Activated CD4-positive, alpha-beta T cell treated with anti-CD3 and anti-CD28 coated beads, Interleukin-2, amount 50 U/mL, for 24 hours (primary cell): ENCODE measurements around the gene CCNE1.
"Not testable (repeated sequence)": the region's sequence is repeated elsewhere in the genome, so short reads cannot be mapped to it uniquely, and the experiment has no call there.

ENCODE experiments used
- DNase-seq, 2 donors: peaks; one replicate each; pipeline ENCODE4 v3.0.0-alpha.2; 2020; ENCODE audit warnings: low read depth in 1 of 2, low spot score in 1 of 2

Gene CCNE1

DNA sequence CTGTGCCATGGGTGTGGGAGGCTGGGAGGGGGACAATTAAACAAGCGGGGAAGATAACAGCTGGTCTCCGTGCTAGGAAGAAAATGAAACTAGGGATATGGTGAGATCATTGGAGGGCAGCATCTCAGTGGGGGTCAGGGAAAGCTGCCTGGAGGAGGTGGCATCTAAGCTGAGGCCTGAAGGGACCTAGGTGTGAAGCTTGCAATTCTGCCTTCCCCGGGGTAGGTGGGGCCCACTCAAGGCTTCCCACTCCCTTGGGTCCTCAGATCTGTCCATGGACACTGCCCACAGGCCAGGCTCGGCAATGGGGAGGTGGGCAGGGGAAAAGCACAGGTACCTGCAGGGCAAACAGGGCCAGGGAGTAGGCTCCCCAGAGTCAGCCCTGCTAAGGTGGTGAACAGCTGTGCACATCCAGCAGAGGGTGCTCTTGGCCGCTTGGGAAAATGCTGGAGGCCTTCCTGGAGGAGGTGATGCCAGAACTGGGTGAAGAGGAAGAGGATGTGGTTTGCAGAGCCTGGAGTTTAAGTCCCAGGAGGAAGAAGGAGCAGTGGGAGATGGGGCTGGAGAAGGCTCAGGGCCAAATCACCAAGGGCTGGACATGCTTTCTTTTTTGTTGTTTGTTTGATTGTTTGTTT lies 25.7 kb upstream of the CCNE1 start:
- no peak for DNase-seq

DNA sequence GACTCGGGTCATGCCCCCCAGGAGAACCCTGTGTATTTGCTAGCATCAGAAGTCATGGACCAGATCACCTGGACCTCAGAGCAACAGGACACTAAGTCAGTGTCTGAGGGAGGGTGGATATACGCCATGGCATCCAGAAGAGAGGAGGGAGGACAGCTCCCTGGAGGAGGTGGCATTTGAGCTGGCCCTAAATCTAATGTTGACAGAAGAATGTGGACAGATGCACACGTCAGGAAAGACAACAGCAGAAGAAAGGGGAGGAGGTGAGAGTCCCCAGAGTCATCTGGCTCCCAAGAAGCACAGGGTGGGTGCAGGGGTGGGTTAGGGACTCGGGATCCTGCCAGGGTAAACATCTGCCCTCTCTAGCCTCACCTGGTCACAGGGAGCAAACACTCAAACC lies 24.5 kb upstream of the CCNE1 start:
- DNase-seq = no peak

DNA sequence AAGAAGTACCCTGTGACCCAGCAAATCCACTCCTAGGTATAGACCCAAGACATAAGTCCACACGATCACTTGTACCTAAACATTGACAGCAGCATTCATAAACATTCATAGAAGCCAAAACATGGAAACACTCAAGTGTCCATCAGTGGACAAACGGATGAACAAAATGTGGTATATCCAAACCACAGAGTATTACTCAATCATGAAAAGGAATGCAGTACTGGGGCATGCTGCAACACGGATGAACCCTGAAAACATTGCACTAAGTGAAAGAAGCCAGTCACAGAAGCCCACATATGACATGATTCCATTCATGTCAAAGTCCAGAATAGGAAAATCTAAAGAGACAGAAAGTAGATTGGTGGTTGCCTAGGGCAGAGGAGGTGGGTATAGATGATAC lies 22.8 kb upstream of the CCNE1 start:
- DNase-seq = no peak

DNA sequence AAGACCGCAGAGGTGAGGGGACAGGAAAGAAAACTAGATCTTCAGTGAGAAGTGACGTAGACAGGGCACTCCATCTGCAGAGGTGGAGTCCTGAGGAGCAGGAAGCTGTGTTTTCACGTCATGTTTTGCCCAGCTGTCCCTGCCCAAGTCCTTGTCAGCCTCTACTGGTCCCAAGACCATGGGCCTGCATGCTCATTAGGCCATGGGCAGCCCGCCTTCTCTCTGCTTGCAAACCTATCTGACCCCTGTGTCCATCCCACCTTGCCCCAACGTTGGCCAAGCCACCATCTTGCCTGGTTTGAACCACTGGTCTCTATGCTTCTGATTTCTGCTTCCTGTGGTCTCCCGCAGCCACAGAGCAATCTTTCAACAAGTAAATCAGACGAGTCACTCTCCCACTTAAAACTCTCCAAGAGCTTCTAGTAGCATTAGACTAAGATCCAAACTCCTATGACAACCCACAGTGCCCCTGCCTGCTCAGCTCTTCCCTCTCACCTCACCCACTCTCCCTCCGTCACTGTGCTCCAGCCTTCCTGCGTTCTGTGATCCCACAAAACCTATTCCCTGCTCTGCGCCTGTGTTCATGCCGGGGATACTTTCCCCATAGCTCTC lies 18.6 kb upstream of the CCNE1 start:
- no peak for DNase-seq

DNA sequence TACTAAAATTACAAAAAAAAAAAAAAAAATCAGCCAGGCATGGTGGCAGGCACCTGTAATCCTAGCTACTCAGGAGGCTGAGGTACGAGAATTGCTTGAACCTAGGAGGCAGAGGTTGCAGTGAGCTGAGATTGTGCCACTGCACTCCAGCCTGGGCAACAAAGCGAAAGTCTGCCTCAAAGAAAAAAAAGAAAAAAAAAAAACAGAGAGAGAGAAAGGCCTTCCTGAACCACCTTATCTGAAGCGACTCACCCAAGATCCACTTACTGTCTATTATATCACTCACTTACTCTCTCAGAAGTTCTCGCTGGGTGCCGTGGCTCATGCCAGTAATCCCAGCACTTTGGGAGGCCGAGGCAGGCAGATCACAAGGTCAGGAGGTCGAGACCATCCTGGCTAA lies 17.3 kb upstream of the CCNE1 start:
- DNase-seq = not testable (repeated sequence)

DNA sequence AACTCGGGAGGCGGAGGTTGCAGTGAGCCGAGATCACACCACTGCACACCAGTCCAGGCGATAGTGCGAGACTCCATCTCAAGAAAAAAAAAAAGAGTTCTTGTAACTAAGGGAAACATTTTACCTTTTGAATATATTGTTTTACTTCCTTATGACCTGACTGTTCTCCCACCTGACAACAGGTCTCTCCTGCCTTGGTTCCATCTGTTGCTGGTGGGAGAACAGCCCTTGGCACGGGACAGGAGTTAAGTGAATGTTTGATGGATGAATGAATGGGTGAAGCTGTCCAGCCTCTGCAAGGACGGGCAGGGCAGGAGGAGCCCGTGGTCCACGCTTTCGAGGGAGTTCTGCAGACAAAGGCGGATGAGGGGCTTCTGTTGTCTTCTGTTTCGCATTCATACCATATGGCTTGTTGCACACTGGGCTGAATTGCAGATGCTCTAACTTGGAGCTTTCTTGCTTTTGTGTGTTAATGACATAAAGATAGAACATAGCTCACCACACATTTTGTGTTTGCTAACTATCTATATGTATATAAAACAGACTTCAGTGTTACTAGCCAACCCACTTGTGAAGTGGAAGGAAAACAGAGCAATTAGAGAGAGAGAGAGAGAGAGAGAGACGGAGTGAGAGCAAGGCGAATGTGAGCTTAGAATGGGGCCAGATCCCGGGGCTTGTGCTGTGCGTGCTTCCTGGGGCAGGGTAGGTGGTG lies 16.2 kb upstream of the CCNE1 start:
- DNase-seq = no peak

DNA sequence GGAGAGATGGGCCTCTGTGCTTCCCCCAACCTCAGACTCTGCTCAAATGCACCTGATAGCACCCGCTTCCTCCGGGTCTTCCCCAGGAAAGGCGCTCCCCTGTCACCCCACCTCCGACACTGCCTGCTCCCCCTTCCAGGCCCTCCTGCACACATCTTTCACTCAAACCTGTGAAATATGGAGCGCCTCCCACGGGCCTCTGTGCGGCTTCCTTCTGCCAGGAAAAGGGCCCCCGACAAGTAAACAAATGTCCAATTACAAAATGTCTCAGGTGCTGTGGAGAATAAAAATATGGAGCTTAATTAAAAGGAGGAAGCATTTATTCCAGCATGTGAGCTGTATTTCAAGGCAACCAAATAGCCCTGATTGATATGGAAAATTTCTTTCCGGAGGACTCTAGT lies 15.6 kb upstream of the CCNE1 start:
- DNase-seq = no peak

DNA sequence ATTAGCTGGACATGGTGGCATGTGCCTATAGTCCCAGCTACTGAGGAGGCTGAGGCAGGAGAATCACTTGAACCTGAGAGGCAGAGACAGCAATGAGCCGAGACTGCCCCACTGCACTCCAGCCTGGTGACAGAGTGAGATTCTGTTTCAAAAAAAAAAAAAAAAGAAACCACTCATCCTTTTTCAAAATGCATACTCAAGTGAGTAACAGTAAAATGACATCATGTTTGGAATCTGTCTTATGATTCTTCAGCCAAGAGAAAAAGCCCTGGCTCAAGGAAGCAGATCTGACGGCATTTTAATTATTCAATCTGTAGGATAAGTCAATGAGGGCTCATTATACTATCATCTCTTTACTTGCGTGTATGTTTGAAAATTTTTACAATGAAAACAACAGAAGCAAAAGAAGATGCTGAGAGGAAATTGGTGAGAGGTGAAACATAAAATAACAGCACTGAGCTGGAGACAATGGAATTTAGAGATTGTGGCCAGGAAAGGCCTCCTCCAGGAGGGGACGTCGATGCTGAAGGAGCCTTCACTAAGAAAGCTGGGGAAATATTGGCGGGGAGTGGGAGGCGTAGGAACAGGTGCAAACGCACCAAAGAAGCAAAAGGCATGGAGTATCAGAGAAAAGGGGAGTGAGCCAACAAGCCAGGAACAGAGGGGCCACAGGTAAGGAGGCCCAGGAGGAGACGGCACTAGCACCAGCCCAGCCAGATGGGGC lies 12.9 kb upstream of the CCNE1 start:
- DNase-seq = no peak

DNA sequence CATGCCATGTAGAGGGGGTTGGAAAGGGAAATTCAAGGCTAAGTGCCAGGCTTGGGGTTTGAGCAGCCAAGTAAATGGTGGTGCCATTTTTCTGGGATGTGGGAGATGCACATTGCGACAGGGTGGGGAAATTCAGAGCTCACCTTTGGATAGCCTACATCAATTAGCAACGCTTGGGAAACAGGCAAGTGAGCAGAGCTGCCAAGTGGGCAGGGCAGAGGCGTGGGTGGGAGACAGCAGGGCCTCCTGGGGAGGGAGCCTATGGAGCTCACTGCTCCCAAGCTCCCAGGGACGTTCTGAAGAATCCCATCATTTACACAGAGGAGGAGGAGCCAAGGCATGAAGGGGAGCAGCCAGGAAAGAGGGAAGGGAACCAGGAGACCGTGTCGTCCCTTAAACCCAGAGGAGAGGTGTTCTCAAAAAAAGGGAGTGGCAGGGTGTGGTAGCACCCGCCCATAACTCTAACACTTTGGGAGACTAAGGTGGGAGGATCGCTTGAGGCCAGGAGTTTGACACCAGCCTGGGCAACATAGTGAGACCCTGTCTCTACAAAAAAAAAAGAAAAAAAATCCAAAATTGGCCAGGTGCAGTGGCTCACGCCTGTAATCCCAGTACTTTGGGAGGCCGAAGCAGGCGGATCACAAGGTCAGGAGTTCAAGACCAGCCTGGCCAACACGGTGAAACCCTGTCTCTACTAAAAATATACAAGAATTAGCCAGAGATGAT lies 11.5 kb upstream of the CCNE1 start:
- DNase-seq = no peak

DNA sequence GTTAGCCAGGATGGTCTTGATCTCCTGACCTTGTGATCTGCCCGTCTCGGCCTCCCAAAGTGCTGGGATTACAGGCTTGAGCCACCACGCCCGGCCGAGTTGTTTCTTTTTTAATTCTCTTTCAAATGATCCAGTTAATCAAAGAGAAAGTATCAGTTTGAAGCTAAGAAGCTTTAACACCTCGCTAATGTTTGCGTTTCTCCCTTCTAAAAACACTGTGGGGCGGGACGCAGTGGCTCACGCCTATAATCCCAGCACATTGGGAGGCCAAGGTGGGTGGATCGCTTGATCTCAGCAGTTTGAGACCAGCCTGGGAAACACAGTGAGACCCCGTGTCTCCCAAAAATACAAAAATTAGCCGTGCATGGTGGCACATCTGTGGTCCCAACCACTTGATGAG lies 7.8 kb upstream of the CCNE1 start:
- not testable (repeated sequence) for DNase-seq

DNA sequence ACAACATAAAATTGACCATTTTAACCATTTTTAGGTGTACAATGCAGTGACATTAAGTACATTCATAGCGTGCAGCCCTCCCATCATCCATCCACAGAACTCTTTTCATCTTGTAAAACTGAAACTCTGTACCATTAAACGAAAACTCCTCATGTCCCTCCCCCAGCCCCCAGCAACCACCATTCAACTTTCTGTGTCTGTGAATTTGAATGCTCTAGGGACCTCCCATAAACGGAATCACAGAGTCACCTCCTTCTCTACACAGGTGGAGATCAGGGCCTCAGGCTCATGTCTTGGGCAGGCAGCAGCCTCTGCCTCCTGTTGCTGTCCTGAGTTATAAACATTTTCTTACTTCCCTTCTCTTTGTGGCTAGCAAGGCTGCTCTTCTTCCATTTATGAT lies 7.3 kb upstream of the CCNE1 start:
- no peak for DNase-seq

DNA sequence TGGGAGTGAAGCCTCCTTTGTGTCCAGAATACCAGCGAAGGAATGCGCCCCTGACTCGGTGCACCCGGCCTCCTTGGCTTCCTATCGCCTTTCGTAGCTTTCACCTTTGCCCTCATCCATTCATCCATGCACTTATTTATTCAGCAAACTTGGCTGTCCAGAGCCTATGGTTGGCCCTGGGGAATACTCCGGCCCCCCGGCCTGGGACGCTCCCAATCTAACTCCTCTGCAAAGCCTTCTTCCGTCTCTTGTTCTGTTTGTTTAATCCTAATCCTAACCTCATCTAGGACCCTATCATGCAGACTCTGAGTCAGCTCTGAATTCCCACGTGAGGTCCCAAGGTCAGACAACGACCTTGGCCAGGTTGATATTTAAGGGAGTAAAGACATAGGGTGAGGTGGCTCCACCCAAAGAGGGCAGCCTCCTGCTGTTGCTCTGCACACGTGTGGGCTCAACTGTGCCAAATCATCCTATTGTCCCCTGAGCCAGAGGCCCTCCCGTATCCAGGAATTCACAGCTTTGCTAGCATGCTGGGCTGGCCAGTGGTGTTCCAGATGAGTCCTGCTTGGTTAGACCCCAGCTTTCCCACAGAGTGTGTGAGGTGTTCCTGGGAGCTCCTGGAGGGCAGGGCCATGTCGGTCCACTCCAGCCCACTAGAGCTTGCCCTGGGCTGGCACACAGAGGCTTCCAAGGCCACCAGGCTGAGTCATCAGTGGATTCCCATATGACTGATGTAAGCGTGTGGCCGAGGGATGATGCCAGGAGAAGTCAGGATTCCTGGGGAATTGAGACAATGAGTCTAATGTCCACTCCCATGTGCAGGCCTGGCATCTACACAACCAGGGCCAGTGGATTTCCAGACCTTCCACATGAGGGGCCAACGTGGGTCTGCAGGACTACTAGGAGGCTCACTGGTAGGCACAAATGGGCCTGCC lies 6.5 kb upstream of the CCNE1 start:
- no peak for DNase-seq

DNA sequence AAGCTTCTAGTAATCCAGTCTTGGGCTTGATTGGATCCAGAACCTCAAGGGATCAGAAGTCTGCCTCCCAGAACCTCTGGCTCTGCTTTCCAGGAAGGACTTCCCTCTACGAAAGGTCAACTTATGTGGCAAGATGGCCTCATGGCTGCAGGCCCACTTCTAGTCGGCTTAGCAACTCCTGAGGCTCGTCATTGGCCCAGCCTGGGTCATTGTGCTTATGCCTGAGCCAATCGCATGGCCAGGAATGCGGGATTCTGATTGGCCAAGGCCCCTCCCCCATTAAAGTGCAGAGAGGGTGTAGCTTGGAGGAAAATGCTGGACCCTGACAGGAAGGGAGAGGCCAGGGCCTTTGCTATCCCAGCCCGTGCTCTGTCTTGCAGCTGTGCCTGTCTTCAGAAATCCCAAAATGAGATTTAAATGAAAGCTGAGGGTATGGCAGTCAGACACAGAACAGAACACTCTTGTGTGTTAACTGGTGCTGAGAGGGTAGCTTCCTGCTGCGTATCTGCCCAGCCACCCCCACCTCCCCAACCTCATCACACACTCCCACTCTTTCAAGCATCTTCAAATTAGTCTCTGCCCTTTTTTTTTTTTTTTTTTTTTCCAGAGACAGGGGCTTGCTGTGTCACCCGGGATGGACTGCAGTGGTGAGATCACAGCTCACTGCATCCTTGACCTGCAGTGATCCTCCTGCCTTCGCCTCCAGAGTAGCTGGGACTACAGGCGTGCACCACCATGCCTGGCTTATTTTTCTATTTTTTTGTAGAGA lies 5.5 kb upstream of the CCNE1 start:
- DNase-seq = no peak

DNA sequence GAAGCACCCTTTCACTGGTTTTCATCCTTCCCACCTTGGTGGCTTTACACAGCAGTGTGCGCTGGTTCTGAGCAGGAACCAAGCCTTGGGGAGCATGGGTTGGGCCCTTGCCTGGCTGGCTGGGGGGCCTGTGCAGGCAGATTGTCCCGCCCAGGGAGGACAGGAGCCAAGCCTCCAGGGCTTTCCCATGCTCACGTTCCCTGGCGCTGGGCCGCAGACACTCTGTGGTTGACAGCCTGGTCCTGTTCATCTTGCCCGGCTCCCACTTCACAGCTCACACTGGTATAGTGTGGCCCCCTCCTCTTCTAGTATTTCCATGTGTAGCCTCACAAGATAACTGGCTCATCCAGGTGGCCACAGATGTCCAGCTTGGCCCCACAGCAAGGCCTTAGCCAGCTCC lies 4.6 kb upstream of the CCNE1 start:
- no peak for DNase-seq

DNA sequence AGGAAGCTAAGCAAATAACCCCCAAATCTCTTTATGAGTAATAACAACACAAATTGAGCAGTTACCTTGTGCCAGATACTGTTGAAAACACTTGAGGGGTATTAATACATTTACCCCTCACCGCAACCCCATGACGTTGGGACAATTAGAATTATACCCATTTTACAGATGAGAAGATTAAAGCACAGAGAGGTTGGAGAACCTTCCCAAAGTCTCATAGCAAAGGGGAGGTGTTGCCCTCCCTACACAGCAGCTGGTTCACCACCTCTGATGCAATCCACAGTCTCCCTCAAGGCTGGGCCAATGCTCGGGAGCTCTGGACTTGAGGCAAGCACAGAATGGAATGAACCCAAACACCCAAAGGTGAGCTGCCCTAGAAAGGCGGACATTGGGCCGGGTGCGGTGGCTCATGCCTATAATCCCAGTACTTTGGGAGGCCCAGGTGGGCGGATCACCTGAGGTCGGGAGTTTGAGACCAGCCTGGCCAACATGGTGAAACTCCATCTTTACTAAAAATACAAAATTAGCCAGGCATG lies 3.9 kb upstream of the CCNE1 start:
- no peak for DNase-seq

DNA sequence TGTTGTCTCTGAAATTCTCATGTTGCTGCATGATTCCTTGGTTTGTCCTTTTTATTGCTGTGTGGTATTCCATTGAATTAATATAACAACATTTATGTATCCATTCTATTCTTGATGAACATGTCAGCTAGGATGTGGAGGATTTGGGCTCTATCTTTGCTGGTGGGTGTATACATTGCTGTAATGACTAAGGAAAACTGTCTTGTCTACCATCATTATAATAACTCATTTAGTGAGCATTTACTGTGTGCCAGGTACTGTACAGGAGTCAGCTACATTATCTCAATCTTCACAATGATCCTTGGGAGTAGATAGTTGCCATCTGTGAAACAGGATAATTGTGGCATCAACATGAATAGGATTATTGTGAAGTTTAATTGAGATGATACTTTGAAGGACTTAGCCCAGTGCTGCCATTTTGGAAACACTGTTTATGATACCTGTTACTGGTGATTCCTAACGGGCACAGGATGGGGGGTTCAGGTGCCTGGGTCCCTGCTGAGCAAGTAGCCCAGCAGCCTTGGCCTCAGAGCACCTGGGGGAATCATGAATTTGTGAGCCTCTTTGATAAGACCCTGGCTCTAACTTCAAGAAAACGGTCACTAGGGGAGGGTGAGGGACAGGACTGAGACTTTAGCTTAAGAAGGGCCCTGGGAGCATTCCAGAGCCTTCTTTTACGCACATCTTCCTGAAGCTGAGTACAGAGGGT lies 1.8 kb upstream of the CCNE1 start:
- DNase-seq = no peak

DNA sequence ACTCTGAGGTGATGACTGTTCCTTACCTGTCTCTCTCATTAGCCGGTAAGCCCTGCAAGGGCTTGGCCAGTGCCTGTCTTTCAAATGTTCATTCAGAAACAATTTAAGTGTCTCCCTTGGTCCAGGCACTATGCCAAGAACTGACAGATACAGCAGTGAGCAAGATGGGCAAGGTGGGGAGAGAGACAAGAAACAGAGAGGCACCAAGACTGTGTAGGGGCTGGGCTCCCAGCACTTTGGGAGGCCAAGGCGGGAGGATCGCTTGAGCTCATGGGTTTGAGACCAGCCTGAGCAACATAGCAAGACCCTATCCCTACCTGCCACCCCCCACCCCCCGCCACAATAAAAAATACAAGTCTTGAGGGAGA lies 1.3 kb upstream of the CCNE1 start:
- DNase-seq = no peak

DNA sequence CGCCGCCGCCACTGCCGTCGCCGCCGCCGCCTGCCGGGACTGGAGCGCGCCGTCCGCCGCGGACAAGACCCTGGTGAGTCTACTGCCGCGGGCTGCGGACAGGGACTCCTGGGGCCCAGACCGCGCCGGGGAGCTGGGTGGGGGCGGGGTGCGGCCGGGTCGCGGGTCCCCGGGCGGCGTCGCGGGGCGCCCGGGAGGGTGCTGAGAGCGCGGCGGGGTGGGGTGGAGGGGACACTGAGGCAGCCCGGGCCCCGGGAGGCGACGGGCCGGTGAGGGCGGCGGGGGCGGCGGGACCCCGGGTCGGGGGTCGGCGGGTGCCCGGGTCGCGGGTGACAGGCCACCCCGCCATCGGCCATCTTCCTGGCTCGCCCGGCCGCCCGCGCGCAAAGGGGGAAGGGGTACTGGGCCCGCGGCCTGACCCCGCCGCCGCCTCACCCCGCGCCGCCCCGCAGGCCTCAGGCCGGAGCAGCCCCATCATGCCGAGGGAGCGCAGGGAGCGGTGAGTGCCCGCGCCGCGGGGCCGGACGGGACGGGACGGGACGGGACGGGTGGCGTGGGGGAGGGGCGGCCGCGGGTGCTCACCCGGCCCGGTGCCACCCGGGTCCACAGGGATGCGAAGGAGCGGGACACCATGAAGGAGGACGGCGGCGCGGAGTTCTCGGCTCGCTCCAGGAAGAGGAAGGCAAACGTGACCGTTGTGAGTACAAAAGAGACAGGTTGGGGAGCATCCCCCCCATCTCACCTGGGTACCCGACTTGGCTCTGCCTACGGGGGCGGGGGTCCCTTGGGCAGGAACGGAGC lies 489 bp downstream of the CCNE1 start:
- no peak for DNase-seq
